GM21723 (cell line): Measurements from ENCODE around the gene CACNA1C.

Source experiments
- ATAC-seq: cut with Tn5 transposase; IDR thresholded peaks from one replicate; pipeline ENCODE4 v1.9.1; 2021; ENCODE audit warnings: mild to moderate bottlenecking, moderate library complexity; ENCODE audit not compliant: unreplicated experiment

CACNA1C gene

DNA sequence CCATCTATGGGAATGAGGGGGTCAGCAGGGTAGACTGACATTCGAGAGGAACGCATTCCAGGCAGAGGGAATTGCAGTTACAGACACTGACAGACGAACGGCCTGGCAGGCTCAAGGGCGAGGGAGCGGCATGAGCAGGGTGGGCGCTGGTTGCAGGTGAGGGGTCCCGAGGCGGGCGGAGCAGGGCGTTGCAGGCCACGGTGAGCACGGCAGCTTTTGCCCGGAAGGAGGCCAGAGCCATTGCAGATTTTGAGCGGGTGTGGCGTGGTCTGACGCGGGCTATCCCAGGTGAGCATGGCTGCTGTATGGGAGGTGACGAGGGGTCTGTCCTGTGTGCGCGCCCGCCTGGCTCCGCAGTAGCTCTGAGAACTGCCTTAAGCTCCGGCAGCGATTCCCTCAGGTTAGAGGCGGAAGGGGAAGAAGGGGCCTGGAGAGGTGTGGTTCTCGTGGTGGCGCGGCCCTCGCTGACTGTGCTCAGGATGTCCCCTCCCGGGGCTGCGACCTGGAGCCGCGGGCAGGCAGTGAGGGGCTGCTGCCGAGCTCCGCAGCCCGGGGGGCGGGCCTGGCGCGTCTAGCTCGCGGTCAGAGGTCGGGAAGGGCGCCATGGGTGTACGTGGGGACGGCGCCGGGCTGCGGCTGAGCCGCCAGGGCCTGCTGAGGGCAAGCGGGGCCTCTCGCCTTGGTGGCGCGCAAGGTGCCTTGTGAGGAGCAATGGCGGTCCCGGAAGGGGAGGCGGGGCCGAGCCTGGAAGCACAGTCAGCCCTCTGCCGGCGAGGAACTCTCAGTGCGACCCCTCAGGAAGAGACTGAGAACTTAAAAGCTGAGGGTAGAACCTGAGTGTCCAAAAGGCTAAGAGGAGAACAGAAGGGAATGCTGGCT lies 177.1 kb downstream of the CACNA1C start:
- no peak for ATAC-seq

DNA sequence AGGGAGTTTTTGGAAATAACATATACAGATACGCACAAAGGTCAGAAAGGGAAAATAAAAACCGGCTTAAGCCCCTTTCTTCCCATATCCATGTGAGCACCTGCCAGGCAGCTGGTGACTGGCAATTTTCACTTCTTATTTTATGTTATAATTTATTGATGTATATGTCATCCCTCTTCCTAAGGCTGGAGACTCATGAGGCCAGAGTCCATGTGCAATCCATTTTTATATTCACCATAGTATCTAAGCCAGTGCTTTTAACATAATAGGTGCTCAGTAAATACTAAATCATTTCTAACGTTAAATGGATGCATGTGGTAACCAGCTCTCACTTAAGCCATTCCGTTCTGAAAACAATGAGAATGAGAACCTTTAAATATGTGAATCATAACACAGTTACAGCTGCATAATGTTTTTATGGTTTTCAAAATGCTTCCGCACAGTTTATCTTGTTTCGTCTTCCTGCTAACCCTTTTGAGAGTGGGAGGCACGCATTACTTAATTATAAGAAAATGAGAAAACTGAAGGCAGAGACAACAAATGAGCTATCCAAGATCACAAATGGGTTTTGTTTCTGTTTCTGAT lies 178.3 kb downstream of the CACNA1C start:
- no peak for ATAC-seq

DNA sequence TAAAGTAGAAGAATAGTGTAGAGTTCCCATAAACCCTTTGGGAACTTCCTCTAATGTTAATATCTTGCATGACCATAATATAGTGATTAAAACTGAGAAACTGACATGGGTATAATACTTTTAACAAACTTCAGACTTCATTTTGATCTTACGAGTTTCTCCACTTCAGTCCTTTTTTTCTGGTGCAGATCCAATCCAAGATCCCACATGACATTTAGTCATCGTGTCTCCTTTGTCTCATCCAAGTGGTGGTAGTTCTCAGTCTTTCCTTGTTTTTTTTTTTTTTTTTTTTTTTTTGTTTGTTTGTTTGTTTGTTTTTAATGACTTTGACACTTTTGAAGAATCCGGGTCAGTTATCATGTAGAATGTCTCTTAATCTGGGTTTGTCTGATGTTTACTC lies 179.2 kb downstream of the CACNA1C start:
- no peak for ATAC-seq

DNA sequence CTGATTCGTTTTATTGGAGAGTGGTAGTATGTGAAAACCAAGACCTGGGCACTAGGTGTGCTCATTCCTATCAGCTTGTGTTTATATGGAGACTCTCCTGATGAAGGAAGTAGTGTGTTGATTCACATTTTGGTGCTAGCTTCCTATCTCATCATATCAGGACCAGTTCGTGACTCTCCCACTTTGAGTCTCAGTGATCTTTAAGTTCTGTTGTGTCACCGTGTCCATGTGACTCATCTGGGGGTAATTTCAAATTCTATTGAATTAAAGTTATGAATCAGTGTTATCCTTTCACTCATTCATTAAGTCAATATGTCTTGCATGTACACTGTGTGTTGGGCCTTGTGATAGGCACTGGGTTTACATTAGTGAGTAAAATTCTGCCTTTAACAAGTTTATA lies 180.2 kb downstream of the CACNA1C start:
- ATAC-seq, result no peak

DNA sequence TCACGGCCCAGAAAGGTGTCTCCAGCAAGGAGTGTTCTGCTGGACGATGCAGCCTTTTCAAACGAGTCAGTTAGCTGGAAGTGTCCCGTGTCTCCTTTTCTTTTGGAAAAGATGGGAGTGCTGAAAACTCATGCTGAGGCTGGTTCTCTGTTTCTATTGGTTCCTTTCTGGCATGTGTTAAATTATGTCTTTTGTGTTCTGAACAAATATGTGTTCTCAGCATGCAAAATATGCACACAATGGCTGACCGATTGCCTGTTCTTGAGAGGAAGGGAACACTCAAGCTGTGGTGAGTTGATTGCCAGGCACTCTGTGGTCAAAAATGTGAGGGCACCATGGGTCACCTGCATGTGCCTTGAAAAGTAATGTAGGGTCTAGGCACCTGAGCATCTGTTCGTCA lies 181.3 kb downstream of the CACNA1C start:
- no peak for ATAC-seq

DNA sequence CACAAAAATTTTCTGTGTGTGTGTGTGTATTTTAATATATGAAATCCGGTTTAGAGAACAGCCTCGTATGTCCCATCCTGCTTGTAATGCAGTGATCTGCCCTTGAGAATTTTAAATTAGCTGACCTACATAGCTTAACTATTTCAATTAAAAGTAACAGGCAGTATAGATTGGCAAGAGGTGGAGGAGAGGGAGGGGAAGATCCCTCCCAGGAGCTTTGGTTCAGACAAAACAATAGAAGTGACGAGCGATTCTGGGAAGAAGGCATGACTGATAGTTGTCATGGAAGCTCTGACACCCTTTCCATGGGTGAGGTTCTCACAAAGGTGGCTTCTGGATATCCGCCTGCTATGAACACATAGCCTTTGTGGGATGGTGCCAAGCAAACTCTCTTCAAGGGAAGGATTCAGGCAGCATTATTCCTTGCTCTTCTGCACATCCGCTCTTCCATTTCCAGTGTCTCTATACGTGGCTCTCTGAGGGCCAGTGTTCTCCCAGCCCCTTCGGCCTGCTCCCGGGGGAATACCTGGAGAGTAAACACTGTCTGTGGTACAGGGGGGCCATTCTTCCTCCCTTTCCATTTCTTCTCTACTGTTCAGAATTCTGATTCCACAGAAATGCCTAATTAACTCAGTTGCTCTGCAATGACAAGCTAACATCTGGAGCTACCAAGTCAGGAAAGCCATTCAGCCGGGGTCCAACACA lies 182.0 kb downstream of the CACNA1C start:
- ATAC-seq, result no peak

DNA sequence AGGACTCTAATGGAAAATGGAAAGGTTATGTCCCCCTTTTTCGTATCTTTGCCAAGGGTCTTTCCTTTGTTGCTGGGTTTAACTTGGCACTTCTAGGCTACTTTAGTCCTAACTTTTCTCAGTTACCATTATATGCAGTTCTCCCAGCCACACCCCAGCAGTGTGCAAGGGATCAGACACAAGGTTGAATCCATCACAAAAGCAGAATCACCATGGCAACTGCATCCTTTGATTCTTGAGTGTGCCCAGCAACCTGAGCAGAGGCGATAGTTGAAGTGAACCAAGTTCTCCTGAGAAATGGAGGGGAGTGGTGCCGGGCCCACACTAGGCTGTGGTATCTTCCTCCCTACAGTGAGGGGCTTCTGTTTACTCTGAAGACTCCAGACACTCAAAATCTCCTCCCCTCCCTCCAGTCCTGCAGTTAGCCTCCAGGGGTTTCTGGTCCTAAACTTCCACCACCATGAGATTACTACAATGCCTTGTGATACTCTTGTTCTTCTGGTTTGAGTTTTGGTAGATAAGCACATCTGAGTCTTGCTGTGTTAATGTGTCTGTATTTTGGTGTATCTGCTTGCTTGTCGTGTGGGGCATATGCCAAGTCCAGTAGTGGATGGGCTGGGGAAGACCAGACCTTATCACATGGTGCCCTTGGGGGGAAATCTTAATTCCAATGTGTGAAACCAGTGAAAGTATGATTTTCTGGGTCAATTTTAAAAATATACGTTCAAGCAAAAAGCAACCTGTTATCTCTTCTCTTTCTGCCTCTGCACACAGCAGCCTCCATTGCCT lies 183.9 kb downstream of the CACNA1C start:
- no peak for ATAC-seq

DNA sequence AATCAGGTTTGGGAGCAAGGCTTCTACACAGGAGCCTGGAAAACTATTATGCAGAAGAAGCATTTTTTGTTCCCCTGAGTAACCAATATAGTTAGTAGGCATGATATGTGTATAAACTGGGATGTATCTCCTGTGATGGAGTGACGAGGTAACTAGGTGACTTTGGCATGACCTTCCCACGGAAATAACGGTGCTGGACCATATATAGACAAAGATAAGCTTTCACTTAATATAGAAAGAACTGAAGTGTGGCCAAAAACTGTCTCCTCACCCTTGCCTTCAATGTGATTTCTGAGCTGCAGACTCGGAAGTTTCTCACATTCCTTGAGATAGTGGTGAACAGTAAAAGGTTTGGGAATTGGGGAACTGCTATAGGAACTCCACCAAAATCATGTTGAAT lies 185.3 kb downstream of the CACNA1C start:
- ATAC-seq, result no peak

DNA sequence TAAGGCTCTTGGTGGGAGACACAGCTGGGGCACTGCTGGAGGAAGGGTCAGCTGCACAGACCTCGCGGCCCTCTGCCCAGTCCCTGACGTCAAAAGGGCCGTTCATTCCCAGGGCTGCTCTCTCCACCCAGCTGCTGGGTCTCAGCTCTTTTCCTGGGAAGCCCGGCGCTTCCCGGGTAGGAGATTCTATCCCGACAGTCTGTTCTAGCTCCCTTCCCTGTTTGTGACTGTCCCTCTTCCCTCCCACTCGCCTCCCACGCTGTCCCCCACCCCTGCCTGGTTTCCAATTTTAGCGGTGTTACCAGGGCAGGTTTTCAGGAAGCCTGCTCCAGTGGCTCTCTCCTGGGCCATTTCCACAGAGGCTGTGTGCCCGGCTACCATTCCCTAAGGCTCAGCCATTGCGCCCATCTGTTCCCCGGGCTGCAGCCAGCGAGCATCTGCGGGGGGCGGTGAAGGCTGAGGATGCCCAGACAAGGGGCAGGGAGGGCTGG lies 186.6 kb downstream of the CACNA1C start:
- ATAC-seq, result no peak

DNA sequence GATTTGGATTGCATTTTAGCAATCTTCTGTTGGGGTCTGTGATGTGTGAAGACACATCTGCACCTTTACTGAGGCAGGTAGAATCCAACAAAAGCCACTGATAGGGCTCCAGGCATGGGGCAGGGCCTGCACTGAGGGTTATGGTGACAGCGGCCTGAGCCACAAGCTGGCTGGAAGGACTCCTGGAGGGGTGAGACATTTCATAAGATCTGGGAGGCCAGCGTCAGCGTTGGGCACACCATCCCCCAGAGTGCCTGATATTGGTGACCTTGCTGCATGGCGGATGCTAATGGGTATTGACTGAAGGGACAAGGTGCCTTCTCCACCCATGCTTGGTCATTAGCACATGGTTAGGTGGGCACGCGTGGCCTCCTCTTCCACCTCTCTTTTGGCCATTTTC lies 187.6 kb downstream of the CACNA1C start:
- ATAC-seq, result no peak

DNA sequence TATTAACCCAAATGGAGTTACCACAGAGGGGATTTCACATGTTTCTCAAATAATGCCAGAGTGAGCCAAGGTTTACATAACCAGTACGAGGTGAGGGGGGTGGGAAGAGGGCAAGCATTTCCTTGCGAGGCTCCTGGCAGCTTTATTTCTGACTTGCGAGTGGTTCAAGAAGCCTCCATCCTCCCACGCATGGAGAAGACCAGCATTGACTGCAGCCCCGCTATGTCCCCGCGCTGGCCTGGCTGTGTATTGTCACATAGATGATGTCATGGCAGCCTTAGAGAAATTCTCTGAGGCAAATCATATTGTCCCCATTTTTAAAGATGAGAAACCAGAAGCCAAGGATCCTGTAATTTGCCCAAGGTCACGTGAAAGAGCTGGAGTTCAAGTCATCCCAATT lies 188.2 kb downstream of the CACNA1C start:
- ATAC-seq, result no peak

DNA sequence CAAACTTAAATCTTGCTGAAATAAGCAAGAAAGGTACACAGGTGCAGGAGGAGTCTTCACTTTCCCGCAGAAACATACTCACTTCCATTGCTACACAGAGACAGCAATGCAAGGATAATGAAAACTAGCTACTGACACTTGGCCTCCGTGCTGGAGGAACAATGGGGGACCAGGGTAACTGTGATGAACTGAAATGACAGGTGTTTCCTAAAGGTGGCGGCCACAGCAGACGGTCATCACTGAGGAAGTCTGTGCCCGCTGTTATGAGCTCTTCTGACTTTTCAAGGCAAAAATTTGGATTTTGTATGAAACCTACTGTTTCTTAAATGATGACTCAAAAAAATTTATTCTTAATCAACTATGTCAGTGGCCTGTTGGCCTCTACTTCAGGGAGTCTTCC lies 189.4 kb downstream of the CACNA1C start:
- no peak for ATAC-seq

DNA sequence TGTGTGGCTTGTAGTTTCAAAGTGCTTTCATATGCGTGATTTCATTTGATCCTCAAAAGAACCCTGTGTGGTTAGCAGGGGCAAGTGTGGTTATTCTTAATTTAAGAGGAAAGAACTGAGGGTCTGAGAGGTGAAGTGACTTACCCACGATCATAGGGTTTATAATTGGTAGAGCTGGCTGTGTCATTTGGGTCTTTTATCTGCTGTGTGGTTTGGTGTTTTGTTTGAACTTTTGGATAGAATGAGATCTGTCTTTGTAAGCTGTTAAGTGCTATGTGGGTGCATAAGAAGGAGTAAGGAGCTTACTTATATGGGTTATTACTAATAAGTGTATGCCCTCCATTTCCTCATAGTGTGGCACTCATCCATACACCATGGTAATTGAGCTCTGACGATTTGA lies 190.0 kb downstream of the CACNA1C start:
- ATAC-seq, result no peak

DNA sequence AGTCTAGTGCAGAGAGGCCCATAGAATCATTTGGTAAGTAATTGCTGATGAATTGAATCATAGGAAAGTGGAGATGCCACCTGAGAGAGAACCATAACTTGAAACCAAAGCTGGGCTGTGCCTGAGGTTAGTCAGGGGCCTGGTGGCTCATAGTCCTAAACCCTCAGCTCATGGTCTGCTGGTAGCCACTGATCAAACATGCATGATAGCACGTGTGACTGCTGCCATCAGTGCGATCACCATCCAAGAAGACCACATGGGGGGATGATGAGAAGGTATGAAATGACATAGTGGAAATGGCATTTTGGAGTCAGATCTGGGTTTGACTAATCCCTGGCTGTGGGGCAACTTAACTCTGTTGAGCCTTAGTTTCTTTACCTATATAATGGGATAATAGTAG lies 190.5 kb downstream of the CACNA1C start:
- ATAC-seq, result no peak

DNA sequence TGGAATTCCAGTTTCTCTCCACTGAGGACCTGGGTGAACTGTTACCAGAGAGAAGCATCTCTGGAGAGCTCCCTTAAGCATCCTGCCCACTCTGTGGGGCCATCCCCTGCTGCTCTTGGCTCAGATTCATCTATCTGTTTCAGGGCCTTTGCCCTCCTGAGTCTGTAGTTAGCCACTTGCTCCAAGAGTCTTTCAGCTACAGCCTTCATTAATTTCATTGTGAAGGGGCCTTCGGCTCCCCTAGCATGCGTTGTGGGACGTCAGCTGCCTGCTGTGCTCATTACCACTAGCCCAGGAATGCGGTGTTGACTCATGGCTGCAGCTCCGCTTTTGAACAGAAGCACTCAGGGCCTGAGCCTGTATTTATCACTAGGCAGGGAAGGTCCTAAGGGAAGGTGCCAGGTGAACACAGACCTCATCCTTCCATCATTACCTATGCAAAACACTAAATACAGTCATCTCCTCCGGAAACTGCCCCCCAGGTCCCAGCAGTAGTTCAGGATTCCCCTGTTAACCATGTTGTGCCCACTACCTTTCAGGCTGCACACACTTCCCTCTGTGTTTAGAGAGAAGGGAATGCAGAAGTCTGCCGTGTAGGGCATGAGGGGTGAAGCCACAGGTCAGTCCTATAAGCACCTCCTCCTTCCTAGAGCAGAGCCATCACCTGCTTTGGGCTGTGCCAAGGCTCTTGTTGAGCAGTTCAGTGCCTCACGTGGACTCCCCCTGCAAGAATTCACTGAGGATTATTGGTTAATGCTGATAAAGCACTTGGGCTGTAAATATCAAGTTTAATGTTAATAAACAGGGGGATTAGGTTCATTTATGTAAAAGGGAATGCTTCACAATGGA lies 191.4 kb downstream of the CACNA1C start:
- no peak for ATAC-seq

DNA sequence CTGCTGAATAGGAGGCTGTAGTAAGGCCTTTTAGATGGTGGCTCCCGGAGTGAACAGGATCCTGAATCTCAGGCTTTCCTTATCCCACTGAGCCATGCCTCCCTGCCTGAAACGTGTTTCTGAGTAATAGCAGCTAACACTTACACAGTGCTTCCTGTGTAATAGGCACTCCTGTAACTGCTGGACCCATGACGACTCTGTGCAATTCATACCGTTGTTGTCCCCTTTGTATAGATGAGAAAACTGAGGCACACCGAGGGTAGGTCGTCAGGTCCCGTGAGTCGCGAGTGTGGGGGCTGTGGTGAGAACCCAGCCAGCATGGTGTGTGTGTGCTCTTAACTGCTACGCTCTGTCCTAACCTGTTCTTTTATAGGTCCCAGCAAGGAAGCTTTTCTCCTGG lies 193.6 kb downstream of the CACNA1C start:
- ATAC-seq, result no peak

DNA sequence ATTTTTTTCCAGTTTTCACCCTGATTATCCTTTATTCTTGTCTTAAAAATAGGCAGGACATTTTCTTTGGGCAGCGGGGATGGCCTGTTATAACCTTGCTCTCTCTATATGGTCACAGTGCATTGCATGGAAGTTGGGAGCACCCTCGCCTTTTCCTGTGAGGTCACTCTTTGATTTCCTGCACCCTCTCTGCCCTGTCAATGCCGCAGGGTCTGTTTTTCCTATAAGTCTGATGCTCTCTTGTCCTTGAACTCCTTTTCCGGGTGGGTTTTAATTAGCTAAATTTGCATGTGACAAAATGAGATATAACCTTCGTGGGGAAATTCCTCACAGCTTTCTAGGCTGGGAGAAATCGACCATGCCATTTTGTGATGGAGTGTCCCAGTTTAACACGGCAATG lies 194.3 kb downstream of the CACNA1C start:
- ATAC-seq, result no peak

DNA sequence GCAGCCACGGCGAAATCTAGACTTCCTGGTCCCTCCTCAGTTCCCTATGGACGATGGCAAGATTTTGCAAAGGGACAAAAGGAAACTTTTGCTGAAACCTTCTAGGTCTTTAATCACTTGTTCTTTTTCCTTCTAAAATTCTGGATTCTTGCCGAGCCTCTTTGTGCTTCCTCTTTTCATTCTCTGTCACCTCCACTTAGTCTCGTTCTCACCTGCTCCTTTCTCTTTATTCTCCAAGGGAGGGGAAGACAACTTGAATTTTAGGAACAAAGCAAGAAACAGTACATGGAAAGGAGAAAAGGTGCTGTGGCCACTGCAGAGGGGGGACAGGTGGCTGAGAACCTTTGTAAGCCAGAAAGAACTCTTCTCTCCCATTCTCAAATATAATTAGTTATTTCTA lies 194.8 kb downstream of the CACNA1C start:
- no peak for ATAC-seq

DNA sequence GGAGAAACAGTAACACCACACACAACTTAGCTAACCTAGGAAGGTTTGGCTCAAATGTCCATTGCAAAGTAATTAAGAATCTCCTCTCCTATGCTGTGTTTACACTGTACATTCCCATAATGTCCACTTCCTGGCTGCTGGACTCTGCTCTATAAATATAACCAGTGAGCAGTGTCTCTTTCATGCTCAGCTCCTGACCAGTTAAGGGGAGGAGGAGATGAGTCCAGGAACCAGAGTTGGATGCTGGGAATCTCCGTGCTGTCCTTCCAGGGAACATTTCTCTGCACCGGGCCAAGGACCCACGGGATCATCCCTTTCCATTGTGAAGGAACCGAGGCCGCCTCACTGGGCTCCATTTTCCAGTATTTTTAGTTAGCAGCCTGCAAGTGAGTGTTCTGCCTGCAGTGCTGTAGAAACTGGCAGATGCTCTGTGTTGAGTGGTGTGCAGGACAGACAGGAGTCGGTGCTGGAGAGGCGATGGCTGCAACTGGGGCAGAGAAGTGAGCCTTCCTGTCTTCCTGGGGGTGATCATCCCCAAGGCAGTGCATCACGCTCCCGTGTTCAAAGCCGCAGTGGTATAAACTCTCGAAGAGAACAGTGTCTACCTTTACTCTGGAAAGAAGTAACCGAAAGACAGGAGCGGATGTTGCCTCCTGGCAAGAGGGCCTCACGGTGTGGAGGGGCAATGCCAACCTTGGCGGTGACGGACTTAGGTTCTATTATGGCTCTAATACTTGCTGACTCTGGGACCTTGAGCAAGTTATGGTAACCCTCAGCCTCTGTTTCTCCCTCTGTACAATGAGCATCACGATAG lies 195.5 kb downstream of the CACNA1C start:
- no peak for ATAC-seq
